ENCODE measurements around the gene MRTFA. TPM values are rescaled to one million over a fixed set of nuclear protein-coding genes. Genes with fewer than 3 reads are reported as not detected.

The MRTFA gene
- total RNA-seq, 2 donors from 2014 or later = 71.8 to 129 TPM

- no peak for TF ChIP-seq CTCF (IDR thresholded peaks at IDR 0.05)
- ATAC-seq (ENCODE audit: insufficient number of reproducible peaks, low FRiP score, low read depth) = no peak
These were observed 167.3 kb downstream of the MRTFA start for GRCh38 chr22:40469181-40469580.

GRCh38 chr22:40468616-40469015 lies 167.9 kb downstream of the MRTFA start:
- H3K27ac ChIP-seq = no peak overlapping the region
- no peak for DNase-seq (ENCODE audit: low spot score)
- no peak for ATAC-seq (ENCODE audit: insufficient number of reproducible peaks, low FRiP score, low read depth)
- H3K36me3 ChIP-seq = no peaks in the 10 kb centered on the region
- no peaks in the 10 kb centered on the region for H3K27me3 ChIP-seq (replicated peaks; ENCODE audit: insufficient read depth)
- no peaks in the 10 kb centered on the region for H3K9me3 ChIP-seq
- no peak overlapping the region for H3K4me3 ChIP-seq
- no peak for TF ChIP-seq CTCF (IDR thresholded peaks at IDR 0.05)
- H3K4me1 ChIP-seq (ENCODE audit: control insufficient read depth in 1 of 2, low read depth in 2 of 2) = peaks cover 0 to 8% of the 10 kb centered on the region in 2 donors

More at GRCh38 chr22:40469181-40469580, 167.3 kb downstream of the MRTFA start:
- Histone ChIP-seq H3K27ac (no peak overlapping the region), H3K36me3 (no peaks in the 10 kb centered on the region), H3K4me1 (ENCODE audit: control insufficient read depth in 1 of 2, low read depth in 2 of 2) (peaks cover 0 to 8% of the 10 kb centered on the region in 2 donors), H3K9me3 (no peaks in the 10 kb centered on the region), H3K27me3 (replicated peaks; ENCODE audit: insufficient read depth) (no peaks in the 10 kb centered on the region), H3K4me3 (no peak overlapping the region)
- no peak for DNase-seq (ENCODE audit: low spot score)

GRCh38 chr22:40466976-40467375 lies 169.5 kb downstream of the MRTFA start:
- no peak overlapping the region for H3K27ac ChIP-seq
- no peaks in the 10 kb centered on the region for H3K9me3 ChIP-seq
- no peak overlapping the region for H3K4me3 ChIP-seq
- TF ChIP-seq CTCF (IDR thresholded peaks at IDR 0.05) = no peak
- ATAC-seq (ENCODE audit: insufficient number of reproducible peaks, low FRiP score, low read depth) (no peak), DNase-seq (ENCODE audit: low spot score) (no peak)
- no peaks in the 10 kb centered on the region for H3K36me3 ChIP-seq
- H3K4me1 ChIP-seq (ENCODE audit: control insufficient read depth in 1 of 2, low read depth in 2 of 2) = peaks cover 0 to 8% of the 10 kb centered on the region in 2 donors
- H3K27me3 ChIP-seq (replicated peaks; ENCODE audit: insufficient read depth) = no peaks in the 10 kb centered on the region

GRCh38 chr22:40463683-40464082 lies 172.8 kb downstream of the MRTFA start:
- Histone ChIP-seq H3K27me3 (replicated peaks; ENCODE audit: insufficient read depth) (no peaks in the 10 kb centered on the region), H3K4me3 (no peak overlapping the region), H3K4me1 (ENCODE audit: control insufficient read depth in 1 of 2, low read depth in 2 of 2) (peaks cover 0 to 5% of the 10 kb centered on the region in 2 donors), H3K36me3 (no peaks in the 10 kb centered on the region), H3K9me3 (no peaks in the 10 kb centered on the region), H3K27ac (no peak overlapping the region)
- DNase-seq (ENCODE audit: low spot score) (no peak), ATAC-seq (ENCODE audit: insufficient number of reproducible peaks, low FRiP score, low read depth) (no peak)
- TF ChIP-seq CTCF (IDR thresholded peaks at IDR 0.05) = no peak

- no peak for DNase-seq (ENCODE audit: low spot score)
- no peaks in the 10 kb centered on the region for H3K36me3 ChIP-seq
- no peak overlapping the region for H3K27ac ChIP-seq
- no peak for ATAC-seq (ENCODE audit: insufficient number of reproducible peaks, low FRiP score, low read depth)
- TF ChIP-seq CTCF (IDR thresholded peaks at IDR 0.05) = no peak
- H3K27me3 ChIP-seq (replicated peaks; ENCODE audit: insufficient read depth) = no peaks in the 10 kb centered on the region
- no peaks in the 10 kb centered on the region for H3K4me1 ChIP-seq (ENCODE audit: control insufficient read depth in 1 of 2, low read depth in 2 of 2)
- H3K9me3 ChIP-seq = no peaks in the 10 kb centered on the region
- H3K4me3 ChIP-seq = peak overlapping the region; percentile 53
These were observed 173.4 kb downstream of the MRTFA start for GRCh38 chr22:40463017-40463631.

Measured in thoracic aorta (tissue), 2 donors.